Stimulated activated CD4-positive, alpha-beta T cell treated with anti-CD3 and anti-CD28 coated beads, Interleukin-1b, Interleukin-23, amount 100 ng/mL, for 1 hour (primary cell): ENCODE results near the gene NFASC.

Source experiments
- DNase-seq, 2 donors: peaks; one replicate each; pipeline ENCODE4 v3.0.0-alpha.2; 2020; ENCODE audit warnings: low read depth in 2 of 2

NFASC gene

DNA sequence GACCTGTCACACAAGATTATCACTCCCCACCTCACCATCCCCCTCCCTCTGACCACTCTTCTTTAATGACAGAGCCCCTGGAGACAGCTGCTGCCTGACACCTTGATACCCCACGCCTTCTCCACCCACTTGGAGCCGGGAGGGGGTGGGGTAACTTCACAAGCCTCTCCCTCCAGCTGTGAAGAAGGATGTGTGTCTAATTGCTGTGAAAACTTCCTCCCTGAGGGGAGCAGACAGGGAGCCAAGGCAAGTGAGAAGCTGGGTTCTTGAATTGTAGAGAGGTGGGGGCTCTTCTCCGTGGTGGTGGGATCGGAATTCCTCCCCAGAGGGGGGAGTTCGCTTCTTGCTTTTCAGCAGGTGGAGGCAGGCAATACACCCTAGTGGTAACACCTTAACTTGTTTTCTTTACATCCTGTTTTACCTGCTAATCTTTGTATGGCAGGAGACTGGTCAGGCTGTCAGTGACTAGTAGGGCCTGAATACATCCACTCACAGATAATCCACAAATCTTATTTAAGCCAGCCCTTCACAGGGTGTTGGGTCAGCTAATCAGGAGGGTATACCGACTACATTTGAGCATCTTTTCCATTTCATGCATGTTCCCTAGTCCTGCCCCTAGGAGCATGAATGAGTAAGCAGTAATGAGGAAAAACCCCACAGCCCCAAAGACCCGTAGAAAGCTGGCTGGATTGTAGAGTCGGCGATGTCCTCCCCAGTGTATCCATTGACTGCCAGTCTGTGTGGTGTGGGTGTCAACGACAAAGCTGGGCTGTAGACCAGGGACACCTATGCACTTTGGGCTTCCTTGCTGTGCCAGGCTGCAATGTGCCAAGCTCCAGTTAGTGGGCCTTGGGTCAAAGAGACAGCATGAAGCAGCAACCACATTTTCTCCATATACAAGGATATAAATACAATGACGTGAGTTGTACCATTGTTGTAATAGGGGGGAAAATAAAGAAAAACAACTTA is 57.3 kb downstream of the NFASC start:
- DNase-seq = no peak

DNA sequence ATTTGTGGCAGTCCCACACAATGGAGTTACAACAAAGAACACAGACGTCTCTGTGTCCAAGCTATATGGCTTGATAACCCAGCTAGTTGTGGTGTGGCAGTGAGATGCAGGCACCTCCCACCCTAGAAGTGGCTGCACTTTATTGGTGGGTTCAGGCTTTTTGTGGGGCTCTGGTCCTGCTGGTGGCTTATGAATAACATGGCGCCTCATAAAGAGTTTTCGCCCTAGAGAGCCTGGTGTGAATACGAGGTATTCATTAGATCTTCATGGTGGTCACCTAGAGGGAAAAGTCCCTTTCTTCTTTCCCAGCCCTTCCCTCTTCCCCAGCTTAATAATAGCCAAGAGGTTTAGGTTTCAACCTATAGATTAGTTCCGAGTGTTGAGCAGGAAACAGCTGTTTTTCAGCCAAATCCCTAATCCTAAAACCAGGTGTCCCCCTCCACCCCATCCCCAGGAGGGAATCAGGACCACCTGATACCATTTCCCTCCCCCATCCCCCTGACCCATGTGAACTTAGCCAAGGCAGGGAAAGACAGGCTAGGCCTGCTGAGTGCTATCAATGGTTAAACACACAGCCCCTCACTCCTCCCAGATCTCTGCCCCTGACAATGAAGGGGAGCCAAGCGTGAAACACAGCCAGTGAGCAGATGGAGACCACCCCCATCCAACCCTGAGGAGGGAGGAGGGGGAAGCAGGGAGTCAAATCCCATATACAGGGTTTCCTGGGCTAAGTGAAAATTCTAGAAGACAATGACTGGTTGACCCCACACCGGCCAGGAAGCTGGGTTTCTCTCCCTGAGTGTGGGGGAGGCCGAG is 58.2 kb downstream of the NFASC start:
- no peak for DNase-seq

DNA sequence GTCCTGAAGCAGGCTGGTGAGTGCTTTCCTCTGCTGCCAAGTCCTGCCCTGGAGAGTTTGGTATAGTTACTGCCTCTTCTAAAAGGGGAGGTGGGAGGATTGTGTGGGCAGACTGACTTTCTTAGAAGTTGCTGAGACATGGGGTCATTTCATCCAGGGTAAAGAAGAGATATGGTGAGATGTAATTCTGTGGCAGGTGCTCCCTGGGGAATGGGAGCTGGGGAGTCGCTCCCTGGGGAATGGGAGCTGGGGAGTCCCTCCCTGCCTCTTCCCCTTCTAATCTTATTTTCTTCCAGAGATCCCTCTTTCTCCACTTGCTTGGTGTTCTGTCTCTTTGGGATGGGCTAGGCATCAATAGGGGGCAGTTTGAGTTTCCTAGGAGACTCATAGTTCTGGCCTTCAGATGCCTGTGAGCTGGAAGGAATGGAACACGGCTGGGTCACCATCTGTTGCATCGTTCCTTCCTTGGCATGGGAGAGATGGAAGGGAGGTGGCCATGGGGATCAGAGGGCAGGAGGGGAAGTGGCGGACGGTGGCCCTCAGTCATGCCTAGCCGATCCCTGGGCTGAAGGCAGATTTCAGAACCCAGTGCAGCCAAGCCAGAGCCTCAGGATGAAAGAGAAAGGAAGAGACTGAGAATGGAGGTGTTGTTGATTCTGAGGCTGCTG is 59.0 kb downstream of the NFASC start:
- DNase-seq = no peak

DNA sequence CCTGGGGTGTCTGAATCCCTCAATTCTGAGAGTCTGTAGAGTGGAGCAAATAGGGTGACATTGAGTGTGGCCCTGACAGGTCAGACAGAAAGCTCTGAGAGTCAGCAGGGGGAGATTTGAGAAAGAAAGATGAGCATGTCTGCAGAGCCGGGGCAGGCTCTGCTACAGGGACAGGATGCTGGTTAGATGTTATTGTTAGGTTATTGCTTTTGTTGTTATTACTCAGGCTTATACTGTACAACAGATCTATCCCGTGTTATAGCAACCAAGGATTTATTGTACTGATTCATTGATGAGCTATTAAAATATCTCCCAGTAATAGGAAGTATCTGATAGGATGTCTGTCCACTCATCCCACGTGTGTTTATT is 59.5 kb downstream of the NFASC start:
- DNase-seq = no peak

DNA sequence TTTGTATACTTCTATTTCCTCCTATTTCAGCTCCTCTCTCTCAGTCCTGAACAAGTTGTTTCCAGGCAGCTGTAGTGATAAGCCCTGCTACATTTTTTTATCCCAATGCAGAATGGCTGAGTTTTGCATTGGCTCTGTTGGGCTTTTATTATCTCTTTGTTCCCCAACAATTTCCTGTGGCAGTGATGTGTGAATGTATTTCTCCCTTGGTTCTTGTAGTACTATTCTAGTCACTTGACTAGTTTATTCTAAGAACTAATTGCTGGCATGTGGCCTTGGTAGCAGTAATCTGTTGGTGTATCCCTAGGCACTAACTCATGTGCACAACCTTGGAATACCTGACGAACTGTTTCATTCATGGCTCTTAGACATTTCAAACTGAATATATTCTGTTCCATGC is 60.7 kb downstream of the NFASC start:
- DNase-seq = no peak

DNA sequence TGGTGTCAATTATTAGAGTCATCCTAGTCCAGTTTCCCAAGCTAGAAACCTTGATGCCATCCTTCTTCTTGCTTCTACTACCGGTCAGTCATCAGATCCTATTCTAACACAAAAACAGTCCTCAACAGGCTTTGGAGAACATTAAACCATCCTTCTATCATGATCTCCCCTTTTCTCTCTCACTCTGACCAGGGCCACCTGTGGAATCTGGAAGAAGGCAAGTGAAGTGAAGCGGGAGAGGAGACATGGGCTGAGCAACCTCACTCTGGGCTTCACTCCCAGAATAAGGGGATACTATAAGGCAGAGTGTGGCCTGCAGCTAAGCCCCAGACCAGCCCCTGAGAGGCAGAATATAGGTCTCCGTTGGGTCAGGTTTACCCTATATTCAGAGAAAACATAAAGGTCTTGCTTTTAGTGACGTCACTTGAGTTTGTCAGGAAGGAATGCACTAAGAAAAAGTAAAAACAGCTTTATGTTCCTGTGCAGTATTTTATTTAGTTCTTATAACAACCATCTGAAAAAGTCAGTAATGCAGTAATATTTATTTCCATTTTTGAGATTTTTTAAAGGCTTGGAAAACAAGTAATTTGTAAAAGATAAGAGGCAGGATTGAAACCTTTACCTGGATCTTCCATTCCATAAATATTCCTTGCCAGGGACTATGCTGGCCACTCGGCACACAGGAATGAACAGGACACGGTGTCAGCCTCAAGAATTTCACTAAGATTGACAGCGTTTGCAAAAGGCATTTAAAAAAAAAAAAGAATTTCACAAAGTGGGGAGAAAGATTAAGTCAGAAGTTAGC is 61.3 kb downstream of the NFASC start:
- no peak for DNase-seq

DNA sequence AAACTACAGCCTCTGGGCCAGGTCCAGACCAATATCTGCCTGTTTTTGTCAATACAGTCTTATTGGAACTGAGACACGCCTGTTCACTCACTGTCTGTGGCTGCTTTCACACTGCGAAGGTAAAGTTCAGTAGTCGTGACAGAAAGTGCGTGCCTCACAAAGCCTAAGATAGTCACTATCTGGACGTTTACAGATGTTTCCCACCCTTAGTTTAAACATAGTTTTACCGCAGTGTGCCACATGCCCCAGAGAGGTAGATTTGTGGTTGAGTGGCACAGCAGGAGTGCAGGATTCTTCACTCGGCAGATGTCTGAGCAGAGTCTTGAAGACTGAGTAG is 61.9 kb downstream of the NFASC start:
- no peak for DNase-seq

DNA sequence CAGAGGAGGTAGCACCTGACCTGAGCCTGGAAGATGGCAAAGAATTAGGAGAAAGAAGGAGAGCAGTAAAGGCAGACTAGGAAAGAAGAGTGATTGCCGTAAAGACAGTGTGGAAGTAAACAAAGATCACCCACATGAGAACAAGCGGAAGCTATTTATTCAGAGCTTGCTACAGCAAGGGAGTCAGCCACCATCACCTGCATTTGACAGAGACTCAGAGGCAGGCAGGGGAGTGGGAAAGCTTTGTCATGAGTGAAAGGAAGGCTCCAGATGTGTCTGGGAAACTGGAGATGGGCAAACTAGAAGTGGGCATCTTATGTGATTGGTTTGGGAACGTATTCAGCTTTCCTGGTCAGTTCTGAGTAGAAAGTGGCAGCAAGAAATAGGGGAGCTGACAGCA is 64.5 kb downstream of the NFASC start:
- DNase-seq = no peak

DNA sequence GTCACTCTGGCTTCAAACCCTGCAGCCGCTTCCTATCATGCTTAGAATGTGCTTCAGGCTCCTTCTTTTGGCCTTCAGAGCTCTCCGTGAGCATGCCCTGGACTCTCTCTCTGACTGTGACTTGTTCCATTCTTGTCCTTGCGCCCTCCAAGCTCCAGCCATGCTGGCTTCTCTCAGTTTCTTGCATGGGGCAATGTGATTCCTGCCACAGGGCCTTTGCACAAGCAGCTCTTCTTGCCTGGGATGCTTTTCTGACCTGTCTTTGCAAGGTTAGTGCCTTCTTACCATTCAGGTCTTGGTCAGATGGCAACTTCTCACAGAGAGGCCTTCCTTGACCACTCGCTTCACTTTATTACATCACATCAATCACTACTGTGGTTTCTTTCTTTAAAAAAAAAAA is 66.1 kb downstream of the NFASC start:
- DNase-seq = no peak

DNA sequence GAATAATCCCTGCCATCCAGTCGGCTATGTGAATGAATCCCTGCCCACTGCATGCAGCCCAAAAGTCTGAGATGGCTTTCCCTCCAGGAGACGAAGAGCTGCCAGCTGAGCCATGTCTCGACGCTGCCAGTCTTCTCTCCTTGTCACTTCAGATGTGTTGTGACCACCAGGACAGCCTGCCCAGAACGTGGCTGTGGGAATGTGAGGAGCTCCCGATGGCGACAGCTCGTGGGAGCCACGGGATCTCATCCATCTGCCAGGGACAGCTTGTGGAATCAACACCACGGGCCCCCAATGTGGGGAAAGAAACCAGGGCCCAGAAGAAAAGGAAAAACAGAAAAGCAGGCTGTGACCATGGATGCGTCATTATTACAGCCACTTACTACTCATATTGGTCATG is 67.2 kb downstream of the NFASC start:
- no peak for DNase-seq

DNA sequence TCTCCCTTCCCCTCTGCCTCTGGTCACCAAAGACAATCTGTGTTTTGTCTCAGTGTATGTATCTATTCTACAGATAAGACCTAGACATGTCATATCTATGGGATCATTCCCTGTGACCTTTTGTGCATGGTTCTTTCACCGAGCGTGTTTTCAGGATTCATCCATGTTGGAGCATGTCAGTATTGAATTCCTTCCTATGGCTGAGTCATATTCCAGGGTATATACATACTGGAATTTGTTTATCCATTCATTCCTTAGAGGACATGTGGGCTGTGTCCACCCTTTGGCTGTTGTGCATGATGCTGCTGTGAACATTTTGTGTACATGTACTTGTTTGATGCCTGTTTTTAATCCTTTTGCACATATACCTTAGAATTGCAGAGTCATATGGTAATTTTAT is 69.9 kb downstream of the NFASC start:
- DNase-seq = no peak

DNA sequence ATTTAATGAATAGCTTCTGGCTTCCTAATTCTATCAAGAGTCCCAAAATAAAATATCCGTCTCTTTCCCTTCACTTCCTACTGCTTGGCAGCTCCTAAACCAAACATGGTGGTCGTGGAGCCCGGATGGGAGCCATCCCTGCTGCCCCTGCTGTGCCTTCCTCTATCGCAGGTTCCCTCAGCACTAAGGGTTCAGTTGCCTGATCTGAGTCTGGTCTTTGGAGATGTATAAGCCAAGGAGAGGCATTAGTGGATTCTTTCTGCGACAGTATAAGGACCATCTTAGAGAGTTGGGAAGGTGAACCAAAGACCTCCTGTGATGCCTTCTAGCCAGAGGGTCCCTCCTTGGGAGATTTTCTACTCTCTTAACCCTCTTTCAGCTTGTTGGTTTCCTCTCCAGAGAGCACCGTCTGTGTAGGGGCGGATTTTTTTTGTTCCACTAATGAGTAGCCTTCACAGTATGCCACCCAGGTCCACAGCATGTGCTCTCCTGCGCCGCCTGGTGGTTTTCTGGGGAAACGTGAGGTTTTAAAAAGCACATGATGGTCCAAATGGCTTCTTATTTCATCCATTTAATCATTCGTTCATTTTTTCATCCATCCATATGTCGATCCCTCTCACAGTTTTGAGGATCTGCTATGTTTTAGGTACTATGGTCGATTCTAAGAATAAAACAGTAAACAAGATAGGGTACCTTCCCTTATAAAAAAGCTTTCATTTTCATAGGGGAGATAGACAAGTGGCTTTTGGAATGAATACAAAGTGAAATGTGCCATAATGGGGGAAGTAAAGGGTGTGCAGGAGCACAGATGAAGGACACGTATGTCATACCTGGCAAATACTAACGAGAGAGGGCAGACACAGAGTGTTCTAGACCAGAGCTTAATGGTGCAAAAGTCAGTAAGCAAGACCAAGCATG is 71.0 kb downstream of the NFASC start:
- DNase-seq = peak in 1 of 2 donors; percentile 5

DNA sequence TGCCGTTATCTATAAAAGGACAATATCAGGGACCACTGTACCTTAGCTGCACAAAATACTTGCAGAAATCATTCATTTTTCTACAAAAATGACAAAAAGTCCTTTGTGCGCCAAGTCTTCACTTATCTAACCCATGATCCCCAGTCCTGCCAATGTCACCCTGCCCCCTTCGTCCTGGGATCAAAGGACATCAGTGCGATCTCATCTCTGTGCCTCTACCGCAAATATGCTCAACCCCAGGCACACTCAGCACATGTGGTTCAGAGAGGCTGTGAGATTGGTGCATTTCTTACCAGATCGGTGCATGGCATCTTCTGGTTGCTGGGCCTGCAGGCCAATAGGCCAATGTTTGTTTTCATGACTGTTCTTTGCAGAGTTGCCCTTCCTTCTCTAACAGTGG is 72.8 kb downstream of the NFASC start:
- no peak for DNase-seq

DNA sequence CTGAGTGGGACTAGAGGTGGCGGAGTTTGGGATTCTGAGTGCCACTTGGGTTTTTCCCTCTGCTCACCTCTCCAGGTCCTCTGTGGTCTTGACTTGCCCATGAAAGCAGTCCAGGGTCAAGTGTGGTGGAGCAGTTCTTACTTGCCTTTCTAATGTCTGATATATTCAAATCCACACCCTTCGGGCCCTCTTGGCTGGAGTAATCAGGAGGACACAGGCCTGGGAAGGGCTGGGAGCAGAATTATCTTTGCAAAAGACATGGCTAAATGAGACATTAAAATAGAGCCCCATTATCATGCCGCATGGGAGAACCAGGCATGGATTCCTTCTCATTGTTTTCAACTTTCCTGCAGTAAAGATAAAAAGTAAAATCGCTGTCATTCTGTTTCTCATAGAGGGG is 74.0 kb downstream of the NFASC start:
- DNase-seq = no peak

DNA sequence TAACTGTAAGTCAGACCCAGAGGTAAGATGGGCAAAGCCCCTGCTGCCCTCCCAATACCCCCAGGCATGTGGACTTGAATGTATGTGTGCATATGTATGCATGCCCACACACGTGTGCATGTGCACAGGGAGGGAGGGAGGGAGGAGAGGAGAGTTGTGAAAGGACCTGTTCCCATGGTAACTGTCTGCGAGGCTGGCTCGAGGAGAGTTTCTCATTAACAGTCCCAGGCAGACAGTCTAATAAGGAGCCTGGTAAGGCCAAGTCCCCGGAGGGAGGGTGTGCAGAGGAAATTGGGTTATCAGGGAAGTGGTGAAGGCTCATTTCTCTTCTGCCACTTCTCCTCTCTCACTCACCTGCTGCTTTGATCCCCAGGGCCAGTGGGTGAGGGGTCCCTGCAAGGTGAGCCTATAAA is 74.9 kb downstream of the NFASC start:
- no peak for DNase-seq

DNA sequence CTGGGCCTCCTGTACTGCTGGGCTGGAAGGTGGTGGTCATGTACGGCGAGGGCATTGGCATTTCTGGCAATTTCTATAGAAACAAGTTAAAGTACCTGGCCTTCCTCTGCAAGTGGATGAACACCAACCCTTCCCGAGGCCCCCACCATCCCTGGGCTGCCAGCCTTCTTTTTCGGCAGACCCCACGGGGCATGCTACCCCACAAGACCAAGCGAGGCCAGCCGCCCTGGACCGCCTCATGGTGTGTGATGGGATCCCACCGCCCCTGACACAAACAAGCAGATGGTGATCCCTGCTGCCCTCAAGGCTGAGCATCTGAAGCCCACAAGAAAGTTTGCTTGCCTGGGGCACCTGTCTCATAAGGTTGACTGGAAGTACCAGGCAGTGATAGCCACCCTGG is 76.0 kb downstream of the NFASC start:
- no peak for DNase-seq

DNA sequence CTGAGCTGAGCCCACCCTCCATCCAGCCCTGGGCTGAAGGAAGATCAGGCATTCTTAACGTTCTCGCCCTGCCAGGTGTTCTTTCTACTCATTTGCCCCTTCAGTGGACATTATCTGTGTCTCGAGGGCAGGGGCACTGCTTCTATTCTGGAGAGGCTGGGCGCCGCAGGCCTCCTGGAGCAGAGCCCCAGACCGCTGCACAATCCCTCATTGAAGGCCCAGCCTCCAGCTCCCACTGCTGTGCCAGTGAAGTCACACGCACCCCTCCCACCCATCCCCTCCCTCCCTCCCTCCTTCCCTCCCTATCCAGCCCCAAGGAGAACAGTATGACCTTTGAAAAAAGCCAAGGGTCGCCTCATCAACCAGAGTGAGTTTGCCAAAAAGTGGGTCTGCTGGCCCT is 76.7 kb downstream of the NFASC start:
- no peak for DNase-seq

DNA sequence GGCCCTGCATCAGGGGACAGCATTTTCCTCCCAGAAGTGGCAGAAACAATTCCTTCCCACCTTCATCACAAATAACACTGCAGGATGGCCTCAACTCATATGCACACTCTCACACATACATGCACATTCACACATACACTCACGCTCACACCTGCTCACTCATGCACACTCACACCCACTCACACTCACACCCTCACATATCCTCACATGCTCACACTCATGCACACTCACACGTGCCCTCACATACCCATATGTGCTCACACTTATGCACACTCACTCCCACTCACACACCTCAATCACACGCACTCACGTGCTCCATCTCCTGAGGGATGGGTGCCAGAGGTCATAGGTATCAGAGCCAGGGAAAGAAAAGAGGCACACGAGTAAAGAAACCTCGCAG is 77.1 kb downstream of the NFASC start:
- DNase-seq = no peak

DNA sequence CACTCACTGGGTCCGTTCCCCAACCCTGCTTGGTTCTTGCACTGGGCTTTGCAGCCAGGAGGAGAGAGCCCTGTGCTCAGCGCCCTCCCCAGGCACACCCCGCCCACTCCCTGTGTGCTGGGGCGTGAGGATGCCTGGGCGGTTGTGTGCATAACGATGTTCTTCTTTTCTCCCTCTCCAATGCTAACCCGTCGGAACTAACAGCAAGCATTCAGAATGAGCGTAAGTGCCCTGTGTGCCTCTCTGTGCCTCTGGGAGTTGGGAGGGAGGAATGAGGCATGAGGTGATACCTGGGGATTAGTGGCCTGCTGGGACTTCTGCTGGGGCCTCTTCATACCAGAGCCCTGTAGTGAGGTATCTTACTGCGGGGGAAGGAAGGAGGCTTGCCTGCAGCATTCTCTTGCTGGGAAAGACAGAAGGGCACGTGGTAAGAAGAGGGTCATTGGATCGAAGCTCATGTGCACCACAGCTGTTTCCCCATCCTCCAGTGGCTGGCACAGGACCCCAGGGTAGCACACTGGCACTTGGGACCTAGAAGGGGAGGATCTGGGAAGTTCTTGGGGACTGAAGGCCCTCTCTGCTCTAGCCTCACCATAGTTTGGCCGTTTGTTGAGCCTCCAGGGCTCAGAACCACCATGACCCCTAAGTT is 79.8 kb downstream of the NFASC start:
- no peak for DNase-seq
